HG03039 (cell line): ENCODE data around the gene SLC25A30.
"Not testable (repeated sequence)": the region's sequence is repeated elsewhere in the genome, so short reads cannot be mapped to it uniquely, and the experiment has no call there.

ENCODE experiments used
- ATAC-seq: cut with Tn5 transposase; IDR thresholded peaks from one replicate; pipeline ENCODE4 v1.9.1; 2021; ENCODE audit warnings: mild to moderate bottlenecking, moderate library complexity; ENCODE audit not compliant: unreplicated experiment

Gene SLC25A30

GRCh38 chr13:45368571-45368970 lies 49.6 kb downstream of the SLC25A30 start:
- no peak for ATAC-seq

DNA sequence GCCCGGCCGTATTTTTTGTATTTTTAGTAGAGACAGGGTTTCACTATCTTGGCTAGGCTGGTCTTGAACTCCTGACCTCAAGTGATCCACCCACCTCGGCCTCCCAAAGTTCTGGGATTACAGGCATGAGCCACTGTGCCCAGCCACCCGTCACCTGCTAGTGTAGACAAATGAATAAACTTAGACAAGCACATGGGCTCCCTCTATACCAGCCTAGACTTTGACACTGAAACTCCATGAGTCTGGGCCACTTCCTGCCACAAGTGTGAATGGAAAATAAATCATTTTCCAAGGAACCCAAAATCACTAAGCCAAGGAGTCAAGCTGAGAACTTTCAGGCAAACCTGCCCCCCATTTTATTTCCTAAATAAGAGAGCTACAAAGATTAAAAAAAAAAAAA lies 50.2 kb downstream of the SLC25A30 start:
- ATAC-seq = no peak

- ATAC-seq = peak; percentile 92
Observed at GRCh38 chr13:45367358-45367757, 50.8 kb downstream of the SLC25A30 start.

GRCh38 chr13:45365558-45365885 lies 52.7 kb downstream of the SLC25A30 start:
- no peak for ATAC-seq

DNA sequence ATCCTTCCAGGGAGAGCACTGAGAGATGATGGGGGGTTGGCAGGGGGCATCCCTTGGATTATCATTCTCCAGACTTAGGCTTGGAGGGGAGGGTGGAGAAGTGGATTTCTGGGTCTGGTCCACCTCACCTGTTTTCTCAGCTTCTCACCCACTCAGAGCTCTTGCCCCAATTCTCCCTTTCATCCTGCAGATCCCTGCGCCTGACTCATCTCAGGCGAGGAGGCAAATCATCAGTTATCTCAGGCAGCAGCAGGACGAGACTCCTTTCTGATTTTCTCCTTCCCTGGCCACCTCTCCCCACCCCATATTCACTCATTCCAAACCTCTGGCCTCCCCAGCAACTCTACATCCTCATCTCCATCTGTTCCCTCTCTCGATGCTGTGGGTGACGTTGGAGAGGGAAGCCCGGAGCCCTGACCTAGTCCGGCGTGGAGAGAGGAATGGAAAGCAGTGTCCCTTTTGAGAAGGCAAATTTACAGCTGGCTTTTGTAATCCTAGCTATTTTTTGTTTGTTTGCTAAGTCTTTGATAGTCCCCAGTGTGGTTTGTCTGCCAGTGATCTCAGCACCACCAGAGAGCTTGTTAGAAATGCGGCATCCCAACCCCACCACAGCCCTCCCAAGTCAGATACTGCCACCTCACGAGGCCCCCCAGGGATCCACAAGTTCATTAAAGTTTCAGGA lies 53.2 kb downstream of the SLC25A30 start:
- ATAC-seq = no peak

DNA sequence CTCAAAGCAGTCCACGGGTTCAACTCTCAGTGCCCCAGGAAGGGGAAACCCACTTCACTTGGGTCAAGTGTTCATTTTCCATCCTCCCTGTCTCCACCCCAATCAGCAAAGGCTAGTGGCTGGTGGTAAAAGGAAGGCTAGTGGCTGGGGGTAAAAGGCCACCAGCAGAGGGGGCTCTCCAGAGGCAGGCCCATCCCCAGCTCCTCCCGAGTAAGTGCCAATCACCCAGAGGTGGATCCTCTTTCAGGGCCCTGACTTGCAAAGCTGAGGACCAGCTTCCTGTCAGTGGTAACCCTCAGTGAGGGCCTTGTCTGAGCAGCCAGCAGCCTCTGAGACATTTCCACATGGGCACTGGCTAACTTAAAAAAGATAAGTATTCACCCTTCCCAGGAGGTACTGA lies 55.2 kb downstream of the SLC25A30 start:
- no peak for ATAC-seq

GRCh38 chr13:45361596-45362206 lies 56.5 kb downstream of the SLC25A30 start:
- no peak for ATAC-seq

DNA sequence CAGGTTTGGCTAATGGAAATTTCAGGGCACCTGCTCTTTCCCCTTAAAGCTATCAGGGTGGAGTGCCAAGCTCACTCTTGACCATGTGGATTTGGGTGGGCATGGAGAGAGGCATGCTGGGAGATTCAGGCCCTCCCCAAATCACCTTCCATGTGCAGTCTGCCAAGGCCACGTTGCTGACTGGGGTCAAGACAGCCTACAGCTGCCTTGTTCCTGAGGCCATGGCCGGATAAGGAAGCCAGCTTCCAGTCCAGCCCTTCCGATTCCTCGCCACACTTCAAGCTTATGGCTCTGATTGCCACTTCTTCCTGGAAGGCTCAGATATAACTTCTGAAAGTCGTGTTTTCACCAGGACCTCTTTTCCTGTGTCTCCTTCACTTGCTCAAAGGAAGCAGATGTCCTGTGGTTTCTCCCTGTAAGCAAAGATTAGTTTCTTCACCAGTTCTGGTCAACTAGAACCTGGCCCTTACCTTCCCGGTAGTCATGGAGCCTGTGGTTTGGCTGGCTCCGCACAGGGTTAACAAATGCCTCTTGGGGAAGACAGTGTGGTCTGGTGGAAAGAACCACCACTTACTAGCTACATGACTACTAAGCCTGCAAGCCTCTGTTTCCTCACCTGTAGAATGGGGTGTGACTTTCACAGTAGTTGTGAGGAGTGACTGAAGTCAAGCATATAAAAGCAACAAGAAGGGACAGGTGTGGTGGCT lies 61.1 kb downstream of the SLC25A30 start:
- ATAC-seq = no peak

GRCh38 chr13:45353895-45354294 lies 64.3 kb downstream of the SLC25A30 start:
- ATAC-seq = no peak

DNA sequence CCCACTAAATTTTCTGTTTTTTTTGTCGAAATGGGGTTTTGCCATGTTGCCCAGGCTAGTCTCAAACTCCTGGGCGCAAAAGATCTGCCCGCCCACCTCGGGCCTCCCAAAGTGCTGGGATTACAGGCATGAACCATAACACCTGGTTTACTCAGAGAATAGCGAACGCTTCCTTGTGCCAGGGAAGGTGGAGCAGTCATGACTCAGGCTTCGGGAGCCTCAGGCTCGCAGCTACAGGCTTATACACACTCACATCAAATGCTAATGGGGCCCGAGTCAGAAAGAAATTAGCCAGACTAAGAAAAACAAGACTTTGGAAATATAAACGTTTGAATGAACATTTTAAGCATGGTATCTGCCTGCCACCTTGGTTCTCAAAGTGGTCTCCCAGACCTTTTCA lies 66.1 kb downstream of the SLC25A30 start:
- no peak for ATAC-seq

DNA sequence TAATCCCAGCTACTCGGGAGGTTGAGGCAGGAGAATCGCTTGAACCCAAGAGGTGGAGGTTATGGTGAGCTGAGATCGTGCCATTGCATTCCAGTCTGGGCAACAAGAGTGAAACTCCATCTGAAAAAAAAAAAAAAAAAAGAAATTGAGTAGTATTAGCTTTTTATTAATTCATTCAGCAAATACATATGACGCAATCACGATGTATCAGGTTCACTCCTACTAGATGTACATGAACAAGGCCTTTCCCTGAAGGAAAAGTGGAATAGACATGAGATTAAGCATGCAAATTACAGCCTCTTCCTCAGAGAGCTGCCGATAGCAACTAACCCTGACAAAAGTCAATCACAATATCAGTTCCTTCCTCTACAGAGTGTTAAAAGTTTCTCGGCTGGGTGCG lies 68.0 kb downstream of the SLC25A30 start:
- no peak for ATAC-seq

DNA sequence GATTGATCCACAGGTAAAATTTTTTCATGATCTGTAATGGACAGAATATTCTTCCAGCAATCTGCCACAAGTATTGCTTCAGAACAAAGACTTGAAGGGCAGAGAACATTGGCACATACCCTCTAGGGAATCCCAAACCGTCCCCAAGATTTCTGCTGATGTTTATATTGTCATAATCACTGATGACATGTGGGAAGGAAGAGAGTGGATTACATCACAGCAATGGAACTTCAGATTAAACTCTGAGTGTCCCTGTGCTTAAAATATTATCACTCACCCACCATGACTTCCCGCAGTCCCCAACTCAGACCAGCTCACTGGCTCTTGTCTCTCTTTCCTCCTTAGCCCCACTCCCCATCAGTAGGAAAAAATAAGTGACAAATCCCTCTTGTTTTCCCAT lies 68.7 kb downstream of the SLC25A30 start:
- ATAC-seq = no peak

DNA sequence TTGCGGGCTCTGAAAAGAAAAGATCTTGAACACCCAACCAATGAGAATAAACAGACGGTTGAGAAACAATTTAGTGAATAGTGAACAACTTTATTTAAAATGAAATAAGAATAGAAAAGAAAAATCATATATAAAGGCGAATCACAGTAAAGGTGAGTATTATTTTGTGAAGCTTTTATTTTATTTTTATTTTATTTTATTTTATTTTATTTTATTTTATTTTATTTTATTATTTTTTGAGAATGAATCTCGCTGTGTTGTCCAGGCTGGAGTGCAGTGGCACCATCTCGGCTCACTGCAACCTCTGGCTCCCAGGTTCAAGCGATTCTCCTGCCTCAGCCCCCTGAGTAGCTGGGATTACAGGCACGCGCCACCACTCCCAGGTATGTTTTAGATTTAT lies 74.1 kb downstream of the SLC25A30 start:
- ATAC-seq = not testable (repeated sequence)
